Stomach (tissue), 9 donors: ENCODE results near the gene SLC1A5. TPM values are rescaled to one million over a fixed set of nuclear protein-coding genes. Genes with fewer than 3 reads are reported as not detected.
A peak's percentile ranks its signal among the peaks of the same experiment; 100 is the strongest.

ENCODE experiments used
- DNase-seq, 2 donors: peaks; one replicate each; pipeline versions ENCODE4 v3.0.0 to v3.0.0-alpha.2; 2013 to 2019
- H3K27ac ChIP-seq, 5 donors: fragments of 200-600 bp in 4 of 5; sonication (generic) in 4 of 5; one replicate each; pipeline ENCODE4 v1.5.1; 2013 to 2019; ENCODE audit warnings: mild to moderate bottlenecking in 1 of 5, moderate library complexity in 1 of 5
- H3K27me3 ChIP-seq, 3 donors: fragments of 200-600 bp; sonication (generic); one replicate each; pipeline ENCODE4 v1.5.1; 2017 to 2019; ENCODE audit warnings: mixed run types in 1 of 3
- H3K36me3 ChIP-seq, 4 donors: fragments of 200-600 bp; sonication (generic); 1 replicate in 3 of 4; 2 replicates in 1 of 4; pipeline ENCODE4 v1.5.1; 2016 to 2019
- H3K4me1 ChIP-seq, 4 donors: fragments of 200-600 bp; sonication (generic); one replicate each; pipeline ENCODE4 v1.5.1; 2016 to 2019
- H3K4me3 ChIP-seq, 4 donors: fragments of 200-600 bp; sonication (generic) in 3 of 4; one replicate each; pipeline ENCODE4 v1.5.1; 2016 to 2019; ENCODE audit warnings: mild to moderate bottlenecking in 1 of 4
- H3K9me3 ChIP-seq, 4 donors: fragments of 200-600 bp; sonication (generic); one replicate each; pipeline ENCODE4 v1.5.1; 2016 to 2019
- EP300 ChIP-seq: sonication (generic); formaldehyde crosslinking; IDR thresholded peaks from one replicate; pipeline ENCODE4 v1.6.1; 2017; ENCODE audit warnings: antibody characterized with exemption
- POLR2A ChIP-seq, 4 donors: fragments of 450-650 bp; IDR thresholded peaks; one replicate each; pipeline ENCODE4 v1.6.1; 2016; ENCODE audit warnings: antibody characterized with exemption in 4 of 4, control low read depth in 2 of 4, mild to moderate bottlenecking in 1 of 4, moderate library complexity in 1 of 4
- POLR2AphosphoS5 ChIP-seq, 3 donors: sonication (generic); formaldehyde crosslinking; IDR thresholded peaks; one replicate each; pipeline ENCODE4 v1.6.1; 2016; ENCODE audit warnings: antibody characterized with exemption in 3 of 3
- WGBS, 5 donors: extraction: QIAGEN DNeasy Blood & Tissue Kit in 3 of 5; methylation state at CpG; one replicate each; pipeline versions ENCODE4 v1.1.5 to v1.1.7; 2013 to 2018; 5-methylcytosine and 5-hydroxymethylcytosine counted together
- intact Hi-C: fragments of 100-400 bp; cut with DNase I; formaldehyde crosslinking; loops from one replicate; pipeline ENCODE4 v1.15.1; 2023; ENCODE audit warnings: low total_unique reads
- polyA plus RNA-seq, 3 donors: library from polyadenylated mRNA; stranded (reverse); fragments of 200-250 nt; gene quantifications; one replicate each; pipeline ENCODE4 v1.2.3, GENCODE V29; 2013
- total RNA-seq, 5 donors: library from RNA; depleted of rRNA; stranded (reverse); fragments of >200 nt; gene quantifications; one replicate each; pipeline versions ENCODE4 v1.1.0 to v1.2.3, GENCODE V29; 2014 to 2016
- TF ChIP-seq, protein P1 (sequence below), 7 experiments: fragments of 450-650 bp in 4 of 7; fragments of 200-600 bp in 3 of 7; sonication (generic) in 3 of 7; IDR thresholded peaks; one replicate each; pipeline ENCODE4 v1.5.1; 2016 to 2019; ENCODE audit warnings: antibody characterized with exemption in 7 of 7, control low read depth in 2 of 7, mild to moderate bottlenecking in 1 of 7
- donor health status: healthy with polysubstance abuse.
- donor health status: Bipolar disorder and iron deficiency.
- donor health status: healthy.

Gene SLC1A5
- total and polyA plus RNA-seq, 8 donors = 18.7 to 106 (median 31.4) TPM

DNA sequence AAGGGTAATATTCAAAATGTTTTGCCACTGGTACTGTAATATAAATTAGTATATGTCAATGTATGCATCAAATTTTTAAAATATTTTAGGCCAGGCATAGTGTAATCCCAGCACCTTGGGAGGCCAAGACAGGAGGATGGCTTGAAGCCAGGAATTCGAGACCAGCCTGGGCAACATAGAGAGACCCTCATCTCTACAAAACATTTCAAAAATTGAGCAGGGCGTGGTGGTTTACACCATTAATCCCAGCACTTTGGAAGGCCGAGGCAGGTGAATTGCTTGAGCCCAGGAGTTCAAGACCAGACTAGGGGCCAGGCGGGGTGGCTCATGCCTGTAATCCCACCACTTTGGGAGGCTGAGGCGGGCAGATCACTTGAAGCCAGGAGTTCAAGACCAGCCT is 28.0 kb downstream of the SLC1A5 start:
- Histone ChIP-seq H3K27me3 (no peaks in the 10 kb centered on the region), H3K36me3 (peaks cover 0 to 18% (median 14%) of the 10 kb centered on the region in 4 donors), H3K4me1 (peaks cover 0 to 43% (median 12%) of the 10 kb centered on the region in 4 donors), H3K9me3 (no peaks in the 10 kb centered on the region), H3K27ac (peak overlapping the region in 4 of 5 donors; percentile 46 to 74 (median 68)), H3K4me3 (no peak overlapping the region)
- DNase-seq = no peak
- intact Hi-C loops = no loop called here
- no peak for TF ChIP-seq EP300
- no peak for TF ChIP-seq POLR2A (IDR thresholded peaks at IDR 0.05)
- TF ChIP-seq, protein P1, sequence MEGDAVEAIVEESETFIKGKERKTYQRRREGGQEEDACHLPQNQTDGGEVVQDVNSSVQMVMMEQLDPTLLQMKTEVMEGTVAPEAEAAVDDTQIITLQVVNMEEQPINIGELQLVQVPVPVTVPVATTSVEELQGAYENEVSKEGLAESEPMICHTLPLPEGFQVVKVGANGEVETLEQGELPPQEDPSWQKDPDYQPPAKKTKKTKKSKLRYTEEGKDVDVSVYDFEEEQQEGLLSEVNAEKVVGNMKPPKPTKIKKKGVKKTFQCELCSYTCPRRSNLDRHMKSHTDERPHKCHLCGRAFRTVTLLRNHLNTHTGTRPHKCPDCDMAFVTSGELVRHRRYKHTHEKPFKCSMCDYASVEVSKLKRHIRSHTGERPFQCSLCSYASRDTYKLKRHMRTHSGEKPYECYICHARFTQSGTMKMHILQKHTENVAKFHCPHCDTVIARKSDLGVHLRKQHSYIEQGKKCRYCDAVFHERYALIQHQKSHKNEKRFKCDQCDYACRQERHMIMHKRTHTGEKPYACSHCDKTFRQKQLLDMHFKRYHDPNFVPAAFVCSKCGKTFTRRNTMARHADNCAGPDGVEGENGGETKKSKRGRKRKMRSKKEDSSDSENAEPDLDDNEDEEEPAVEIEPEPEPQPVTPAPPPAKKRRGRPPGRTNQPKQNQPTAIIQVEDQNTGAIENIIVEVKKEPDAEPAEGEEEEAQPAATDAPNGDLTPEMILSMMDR (IDR thresholded peaks at IDR 0.05) = no peak
- TF ChIP-seq POLR2AphosphoS5 (IDR thresholded peaks at IDR 0.05) = no peak
- WGBS, 5 donors = 86 to 98% (median 93%) methylated on average over 5 of the region's 5 CpGs

- peaks cover 0 to 18% (median 15%) of the 10 kb centered on the region in 4 donors for H3K36me3 ChIP-seq
- no peak overlapping the region for H3K4me3 ChIP-seq
- H3K4me1 ChIP-seq = peaks cover 0 to 48% (median 14%) of the 10 kb centered on the region in 4 donors
- H3K27ac ChIP-seq = peak overlapping the region in 4 of 5 donors; percentile 45 to 74 (median 60)
- intact Hi-C loops = loop anchor here (5.0 to 10.0 kb wide), 2 partner anchors 82 to 235 kb away; no protein-coding TSS in a partner anchor
- peak in 1 of 2 donors; percentile 52 for DNase-seq
- H3K27me3 ChIP-seq = no peaks in the 10 kb centered on the region
- 45 to 64% (median 59%) methylated on average over 7 of the region's 7 CpGs for WGBS, 5 donors
- TF ChIP-seq EP300 = peak; percentile 14
- TF ChIP-seq POLR2AphosphoS5 (IDR thresholded peaks at IDR 0.05) = peak in 1 of 3 donors; percentile 22
- TF ChIP-seq, protein P1 (IDR thresholded peaks at IDR 0.05) = no peak
- no peak for TF ChIP-seq POLR2A (IDR thresholded peaks at IDR 0.05)
- H3K9me3 ChIP-seq = no peaks in the 10 kb centered on the region
These were observed 28.5 kb downstream of the SLC1A5 start for GRCh38 chr19:46759817-46760333.

DNA sequence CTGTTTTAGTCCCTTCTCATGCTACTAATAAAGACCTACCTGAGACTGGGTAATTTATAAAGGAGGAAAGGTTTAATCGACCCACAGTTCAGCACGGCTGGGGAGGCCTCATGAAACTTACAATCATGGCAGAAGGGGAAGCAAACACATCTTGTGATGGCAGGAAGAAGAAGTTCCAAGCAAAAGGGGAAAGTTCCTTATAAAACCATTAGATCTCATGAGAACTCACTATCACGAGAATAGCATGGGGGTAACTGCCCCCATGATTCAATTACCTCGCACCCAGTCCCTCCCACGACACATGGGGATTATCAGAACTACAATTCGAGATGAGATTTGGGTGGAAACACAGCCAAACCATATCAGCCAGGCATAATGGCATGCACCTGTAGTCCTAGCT is 29.2 kb downstream of the SLC1A5 start:
- H3K27me3 ChIP-seq = no peaks in the 10 kb centered on the region
- 63 to 82% (median 79%) methylated on average over 6 of the region's 6 CpGs for WGBS, 5 donors
- H3K9me3 ChIP-seq = no peaks in the 10 kb centered on the region
- H3K27ac ChIP-seq = peak overlapping the region in 4 of 5 donors; percentile 45 to 72 (median 58)
- peaks cover 0 to 18% (median 15%) of the 10 kb centered on the region in 4 donors for H3K36me3 ChIP-seq
- no peak overlapping the region for H3K4me3 ChIP-seq
- TF ChIP-seq POLR2AphosphoS5 (IDR thresholded peaks at IDR 0.05) = no peak
- TF ChIP-seq POLR2A (IDR thresholded peaks at IDR 0.05) = no peak
- TF ChIP-seq, protein P1 (IDR thresholded peaks at IDR 0.05) = no peak
- TF ChIP-seq EP300 = no peak
- peaks cover 0 to 52% (median 14%) of the 10 kb centered on the region in 4 donors for H3K4me1 ChIP-seq
- DNase-seq = no peak
- intact Hi-C loops = loop anchor here (5.0 to 10.0 kb wide), 2 partner anchors 83 to 236 kb away; no protein-coding TSS in a partner anchor

DNA sequence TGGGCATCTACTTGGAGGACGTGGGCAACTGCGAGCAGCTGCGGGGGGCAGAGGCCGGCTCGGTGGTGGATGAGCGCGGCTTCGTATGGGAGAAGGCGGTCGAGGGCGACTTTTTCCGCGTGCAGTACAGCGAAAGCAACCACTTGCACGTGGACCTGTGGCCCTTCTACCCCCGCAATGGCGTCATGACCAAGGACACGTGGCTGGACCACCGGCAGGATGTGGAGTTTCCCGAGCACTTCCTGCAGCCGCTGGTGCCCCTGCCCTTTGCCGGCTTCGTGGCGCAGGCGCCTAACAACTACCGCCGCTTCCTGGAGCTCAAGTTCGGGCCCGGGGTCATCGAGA is 31.9 kb downstream of the SLC1A5 start:
- Histone ChIP-seq H3K4me3 (no peak overlapping the region), H3K27me3 (no peaks in the 10 kb centered on the region), H3K36me3 (peaks cover 0 to 32% (median 24%) of the 10 kb centered on the region in 4 donors), H3K9me3 (no peaks in the 10 kb centered on the region), H3K27ac (no peak overlapping the region), H3K4me1 (peaks cover 0 to 55% (median 14%) of the 10 kb centered on the region in 4 donors)
- intact Hi-C loops = loop anchor here (5.0 to 10.0 kb wide), 2 partner anchors 86 to 238 kb away; no protein-coding TSS in a partner anchor
- 79 to 93% (median 86%) methylated on average over 23 to 30 of the region's 30 CpGs for WGBS, 5 donors
- TF ChIP-seq POLR2AphosphoS5 (IDR thresholded peaks at IDR 0.05) (no peak), EP300 (no peak), POLR2A (IDR thresholded peaks at IDR 0.05) (no peak)
- TF ChIP-seq, protein P1 (IDR thresholded peaks at IDR 0.05) = no peak
- peak in 1 of 2 donors; percentile 50 for DNase-seq
